AG04449 (cell line): Measurements from ENCODE around the gene MAL.

Experiments used
- CTCF ChIA-PET: fragments of 350-600 bp; formaldehyde crosslinking; extraction: SDS; loops from one replicate; lab custom pipeline; 2021; ENCODE audit warnings: antibody characterized with exemption; lab: Yijun Ruan, JAX
- POLR2A ChIA-PET: fragments of 400-600, 350-600 bp; formaldehyde crosslinking; extraction: SDS; loops from one replicate; lab custom pipeline; 2020; ENCODE audit warnings: antibody characterized with exemption, inconsistent platforms; lab: Yijun Ruan, JAX
- DNase-seq: peaks from one replicate; pipeline ENCODE4 v3.0.0-alpha.2; 2010; ENCODE audit warnings: low read depth, low spot score
- H3K4me3 ChIP-seq: 2 replicates; pipeline ENCODE4 v1.5.1; 2011; ENCODE audit warnings: low read depth, mild to moderate bottlenecking, control low read depth, low read length
- TF ChIP-seq, protein P1 (sequence below): IDR thresholded peaks from one replicate; pipeline ENCODE4 v1.5.1; 2011; ENCODE audit warnings: mild to moderate bottlenecking, moderate library complexity, low read length, control low read depth, inconsistent platforms; ENCODE audit not compliant: insufficient read depth; ENCODE audit errors: missing control alignments

MAL gene

DNA sequence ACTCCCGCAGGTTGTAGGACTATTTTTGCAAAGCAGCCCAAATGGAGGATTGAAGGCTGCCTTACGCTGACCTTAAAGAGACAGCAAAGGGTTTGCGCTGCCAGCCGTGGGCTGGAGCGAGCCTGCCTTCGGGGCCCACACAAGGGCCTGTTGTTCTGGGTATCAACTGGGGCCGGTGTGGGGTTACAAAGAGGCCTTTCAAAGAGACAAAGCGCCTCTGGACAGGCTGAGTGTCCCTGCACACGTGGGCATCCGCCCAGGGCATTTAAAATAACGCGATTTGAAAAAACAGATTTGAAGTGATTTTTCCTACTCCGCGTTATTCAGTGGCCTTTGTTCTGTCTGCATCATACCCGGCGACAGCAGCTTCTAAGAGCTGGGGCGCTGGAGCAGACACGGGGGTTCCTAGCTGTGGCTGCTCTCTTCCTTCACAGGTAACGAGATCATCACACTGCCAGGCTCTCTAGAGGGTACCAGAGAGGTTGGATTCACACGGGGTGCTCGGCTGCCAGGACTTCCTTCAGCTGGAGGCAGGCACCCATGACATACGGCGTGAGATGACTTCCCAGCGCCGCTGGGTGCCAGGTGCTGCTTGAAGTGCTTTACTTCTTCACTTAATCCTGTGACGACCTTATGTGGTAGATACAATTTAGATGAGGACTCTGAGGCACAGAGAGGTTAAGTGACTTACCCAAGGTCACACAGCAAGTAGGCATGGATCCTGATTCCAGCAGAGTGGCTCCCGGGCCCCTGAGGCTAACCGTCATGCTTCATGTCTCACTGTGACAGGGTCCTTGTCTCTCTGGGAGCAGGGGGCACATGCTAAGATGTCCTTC lies 32.2 kb downstream of the MAL start:
- TF ChIP-seq, protein P1, sequence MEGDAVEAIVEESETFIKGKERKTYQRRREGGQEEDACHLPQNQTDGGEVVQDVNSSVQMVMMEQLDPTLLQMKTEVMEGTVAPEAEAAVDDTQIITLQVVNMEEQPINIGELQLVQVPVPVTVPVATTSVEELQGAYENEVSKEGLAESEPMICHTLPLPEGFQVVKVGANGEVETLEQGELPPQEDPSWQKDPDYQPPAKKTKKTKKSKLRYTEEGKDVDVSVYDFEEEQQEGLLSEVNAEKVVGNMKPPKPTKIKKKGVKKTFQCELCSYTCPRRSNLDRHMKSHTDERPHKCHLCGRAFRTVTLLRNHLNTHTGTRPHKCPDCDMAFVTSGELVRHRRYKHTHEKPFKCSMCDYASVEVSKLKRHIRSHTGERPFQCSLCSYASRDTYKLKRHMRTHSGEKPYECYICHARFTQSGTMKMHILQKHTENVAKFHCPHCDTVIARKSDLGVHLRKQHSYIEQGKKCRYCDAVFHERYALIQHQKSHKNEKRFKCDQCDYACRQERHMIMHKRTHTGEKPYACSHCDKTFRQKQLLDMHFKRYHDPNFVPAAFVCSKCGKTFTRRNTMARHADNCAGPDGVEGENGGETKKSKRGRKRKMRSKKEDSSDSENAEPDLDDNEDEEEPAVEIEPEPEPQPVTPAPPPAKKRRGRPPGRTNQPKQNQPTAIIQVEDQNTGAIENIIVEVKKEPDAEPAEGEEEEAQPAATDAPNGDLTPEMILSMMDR = no peak
- DNase-seq = no peak
- CTCF ChIA-PET = interaction anchor here (1.3 to 1.9 kb wide), 2 partner anchors 19 to 22 kb away, joined by 3 to 4 read pairs; no protein-coding TSS in a partner anchor
- H3K4me3 ChIP-seq = no peak overlapping the region
- POLR2A ChIA-PET = no interaction called here

DNA sequence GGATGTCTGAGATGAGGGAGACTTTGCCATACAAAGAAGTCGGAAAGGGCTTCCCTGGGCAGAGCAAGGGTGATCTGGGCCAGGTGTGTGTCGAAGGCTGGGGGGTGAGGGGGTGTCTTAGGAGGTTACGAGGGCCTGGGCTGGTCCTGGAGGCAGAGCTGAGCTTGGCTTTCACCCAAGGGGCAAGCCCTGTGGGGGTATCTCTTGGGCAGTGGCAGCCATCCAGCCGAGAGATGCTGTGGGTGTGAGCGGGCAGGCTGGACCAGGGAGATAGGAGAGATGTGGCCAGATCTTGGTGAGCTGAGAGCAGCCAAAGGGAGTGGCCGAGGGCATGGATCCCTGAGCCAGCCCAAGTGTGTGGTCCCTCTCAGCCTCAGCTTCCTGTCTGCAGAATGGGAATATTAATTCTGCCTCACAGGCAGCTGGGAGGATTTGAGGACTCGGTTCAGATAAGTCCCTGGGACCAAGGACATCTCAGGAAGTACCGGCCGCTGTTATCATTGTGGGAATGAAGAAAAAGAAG lies 33.0 kb downstream of the MAL start:
- TF ChIP-seq, protein P1 = no peak
- CTCF ChIA-PET = interaction anchor here (1.9 kb wide), 1 partner anchor 21 kb away, joined by 4 read pairs; no protein-coding TSS in a partner anchor
- POLR2A ChIA-PET = no interaction called here
- no peak overlapping the region for H3K4me3 ChIP-seq
- no peak for DNase-seq

DNA sequence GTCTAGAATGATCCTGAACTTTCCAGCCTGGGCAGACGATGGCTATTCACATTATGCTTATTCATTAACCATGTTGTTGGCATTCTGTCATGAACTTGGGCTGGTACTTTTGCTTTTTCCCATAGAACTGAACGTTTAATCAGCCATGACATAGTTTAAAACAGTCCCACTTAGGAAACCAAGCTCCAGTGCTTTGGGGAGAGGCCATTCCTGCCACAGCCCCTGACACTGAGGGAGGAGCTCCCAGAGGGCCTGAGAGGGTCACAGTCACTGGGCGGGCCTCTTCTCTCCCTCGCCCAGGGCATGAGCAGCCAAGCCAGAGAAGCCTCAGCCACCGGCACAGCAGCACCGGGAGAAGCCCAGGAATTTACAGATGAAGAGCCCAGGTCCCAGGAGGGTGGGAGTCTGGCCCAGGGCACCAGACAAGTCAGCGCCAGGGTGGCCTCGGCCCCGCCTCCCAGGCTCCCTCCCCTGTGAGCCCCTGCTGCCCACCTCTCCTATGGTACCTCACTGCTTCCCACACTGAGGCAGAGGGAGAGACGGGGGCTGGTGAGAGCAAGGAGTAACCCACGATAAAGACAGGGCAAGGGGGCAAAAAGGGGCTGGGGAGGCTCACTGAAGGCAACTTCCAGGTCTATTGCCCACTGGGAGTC lies 33.6 kb downstream of the MAL start:
- DNase-seq = no peak
- H3K4me3 ChIP-seq = no peak overlapping the region
- POLR2A ChIA-PET = no interaction called here
- TF ChIP-seq, protein P1 = no peak
- CTCF ChIA-PET = interaction anchor here (1.5 kb wide), 1 partner anchor 18 kb away, joined by 5 read pairs; no protein-coding TSS in a partner anchor

DNA sequence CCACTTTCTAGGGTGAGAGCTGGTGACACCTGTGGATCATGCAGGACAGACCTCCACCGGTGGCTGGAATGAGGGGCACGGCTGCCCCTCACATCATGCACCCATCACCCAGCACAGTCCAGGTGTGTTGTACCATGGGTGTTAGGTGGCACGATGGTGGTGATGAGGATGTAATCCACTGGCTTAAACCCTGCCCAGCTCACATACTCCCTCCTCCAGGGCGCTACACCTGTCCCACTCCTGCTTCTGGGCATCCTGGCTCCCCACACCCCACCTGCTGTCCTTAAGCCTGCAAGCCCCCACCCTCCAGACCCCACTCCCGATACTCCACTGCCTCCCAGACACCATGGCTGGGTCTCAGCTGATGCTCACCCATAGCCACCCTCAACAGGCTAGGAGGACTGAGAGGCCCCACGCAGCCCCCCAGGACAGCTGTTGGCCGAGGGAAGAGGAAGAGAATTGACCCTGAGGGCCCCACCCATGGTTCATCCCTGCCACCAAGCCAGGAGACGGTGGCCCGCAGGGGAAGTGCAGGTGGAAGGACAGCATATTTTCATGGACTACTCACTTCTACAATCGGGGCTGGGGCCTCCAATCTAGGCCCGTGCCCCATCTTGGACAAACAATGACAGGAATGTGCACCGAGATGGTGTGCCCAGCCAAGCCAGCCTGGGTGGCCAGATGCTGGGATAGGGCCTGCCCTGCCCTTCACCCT lies 34.3 kb downstream of the MAL start:
- no peak for DNase-seq
- CTCF ChIA-PET = interaction anchor here (1.5 kb wide), 1 partner anchor 18 kb away, joined by 5 read pairs; no protein-coding TSS in a partner anchor
- POLR2A ChIA-PET = no interaction called here
- no peak overlapping the region for H3K4me3 ChIP-seq
- TF ChIP-seq, protein P1 = no peak

DNA sequence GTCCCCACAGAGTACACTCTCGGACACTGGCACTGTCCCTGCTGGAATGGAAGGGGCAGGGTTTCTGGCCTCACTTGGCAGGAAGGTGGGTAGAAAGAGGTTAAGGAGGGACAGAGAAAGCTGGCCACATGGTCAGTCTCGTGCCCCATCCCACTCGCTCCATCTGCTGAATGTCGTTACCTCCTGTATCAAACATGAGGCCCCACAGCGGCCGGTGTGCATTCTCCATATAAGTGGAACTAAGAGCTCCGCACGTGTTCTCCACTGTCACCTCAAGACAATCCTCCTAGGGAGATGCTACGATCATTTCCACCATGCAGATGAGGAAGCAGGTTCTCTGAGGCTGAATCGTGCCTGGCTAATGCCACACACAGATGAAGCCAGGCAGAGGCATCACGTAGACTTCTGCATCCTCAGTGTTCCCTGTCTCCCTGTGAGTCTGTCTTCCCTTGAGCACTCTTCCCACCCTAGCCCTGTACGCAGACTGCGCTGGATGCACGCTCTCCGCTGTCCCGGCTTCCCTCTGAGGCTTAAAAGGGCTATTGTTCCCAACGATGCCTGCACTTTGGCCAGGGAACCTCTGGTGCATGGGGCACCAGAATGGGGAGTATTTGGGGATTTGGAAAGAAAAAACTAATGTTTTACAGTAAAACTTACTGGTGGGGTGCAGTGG lies 35.1 kb downstream of the MAL start:
- POLR2A ChIA-PET = no interaction called here
- CTCF ChIA-PET = interaction anchor here (1.1 to 1.5 kb wide), 2 partner anchors 17 to 19 kb away, joined by 3 to 5 read pairs; no protein-coding TSS in a partner anchor

More for the DNA sequence above, 35.1 kb downstream of the MAL start:
- TF ChIP-seq, protein P1 = no peak
- H3K4me3 ChIP-seq = no peak overlapping the region
- no peak for DNase-seq
